Peyer's patch (tissue), 4 donors: ENCODE measurements around the gene SYT14.

Experiments used
- POLR2A ChIP-seq, 2 donors: fragments of 450-650 bp; IDR thresholded peaks; one replicate each; pipeline ENCODE4 v1.5.1; 2017; ENCODE audit warnings: antibody characterized with exemption in 2 of 2, mild to moderate bottlenecking in 2 of 2, moderate library complexity in 2 of 2
- TF ChIP-seq, protein P1 (sequence below), 6 experiments: fragments of 450-650 bp in 4 of 6; fragments of 200-600 bp in 2 of 6; sonication (generic) in 1 of 6; IDR thresholded peaks; one replicate each; pipeline ENCODE4 v1.5.1; 2017 to 2019; ENCODE audit warnings: antibody characterized with exemption in 6 of 6, mild to moderate bottlenecking in 3 of 6, moderate library complexity in 1 of 6

DNA sequence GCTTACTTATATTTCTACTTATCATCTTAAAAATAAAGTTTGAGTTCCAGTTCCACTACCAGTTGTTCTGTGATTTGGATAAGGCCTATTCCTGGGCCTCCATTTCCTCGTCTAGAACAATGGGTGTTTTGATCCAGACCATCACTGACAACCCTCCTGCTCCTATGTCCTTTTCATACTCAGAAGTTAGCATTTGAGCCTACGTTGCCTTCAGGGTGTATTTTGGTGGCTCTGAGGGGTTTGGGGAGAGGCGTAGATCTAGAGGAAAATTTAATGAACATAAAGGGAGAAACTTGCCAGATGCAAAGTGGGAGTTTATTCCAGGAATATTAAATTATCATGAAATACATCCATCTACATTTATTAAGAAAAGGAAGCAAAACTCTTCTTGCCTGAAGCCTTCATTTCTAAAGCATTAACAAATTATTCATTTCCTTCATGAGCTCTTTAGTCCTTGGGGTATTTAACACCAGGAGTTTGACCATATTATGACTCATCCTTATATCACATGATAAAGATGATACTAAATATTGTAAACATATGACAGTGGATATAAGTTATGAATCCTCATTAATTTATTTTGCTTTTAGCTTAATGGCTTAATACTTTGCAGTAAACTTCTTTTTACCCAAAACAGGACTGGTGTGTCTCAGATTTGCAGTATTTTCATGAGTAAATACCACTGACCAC lies 47.2 kb upstream of the SYT14 start:
- TF ChIP-seq, protein P1, sequence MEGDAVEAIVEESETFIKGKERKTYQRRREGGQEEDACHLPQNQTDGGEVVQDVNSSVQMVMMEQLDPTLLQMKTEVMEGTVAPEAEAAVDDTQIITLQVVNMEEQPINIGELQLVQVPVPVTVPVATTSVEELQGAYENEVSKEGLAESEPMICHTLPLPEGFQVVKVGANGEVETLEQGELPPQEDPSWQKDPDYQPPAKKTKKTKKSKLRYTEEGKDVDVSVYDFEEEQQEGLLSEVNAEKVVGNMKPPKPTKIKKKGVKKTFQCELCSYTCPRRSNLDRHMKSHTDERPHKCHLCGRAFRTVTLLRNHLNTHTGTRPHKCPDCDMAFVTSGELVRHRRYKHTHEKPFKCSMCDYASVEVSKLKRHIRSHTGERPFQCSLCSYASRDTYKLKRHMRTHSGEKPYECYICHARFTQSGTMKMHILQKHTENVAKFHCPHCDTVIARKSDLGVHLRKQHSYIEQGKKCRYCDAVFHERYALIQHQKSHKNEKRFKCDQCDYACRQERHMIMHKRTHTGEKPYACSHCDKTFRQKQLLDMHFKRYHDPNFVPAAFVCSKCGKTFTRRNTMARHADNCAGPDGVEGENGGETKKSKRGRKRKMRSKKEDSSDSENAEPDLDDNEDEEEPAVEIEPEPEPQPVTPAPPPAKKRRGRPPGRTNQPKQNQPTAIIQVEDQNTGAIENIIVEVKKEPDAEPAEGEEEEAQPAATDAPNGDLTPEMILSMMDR (IDR thresholded peaks at IDR 0.05) = no peak
- no peak for TF ChIP-seq POLR2A (IDR thresholded peaks at IDR 0.05)
